ENCODE data around the gene ZSWIM1. TPM values are rescaled to one million over a fixed set of nuclear protein-coding genes. Genes with fewer than 3 reads are reported as not detected.

Gene ZSWIM1
- total and polyA plus RNA-seq, 2 of the 13 experiments (the other 11 are each of a cell fraction or from before 2014, with no cell fraction given), result 9.5 to 11.7 TPM

- TF ChIP-seq MED1 (CRISPR knock-in tag; IDR thresholded peaks at IDR 0.05) (peak; percentile 53), ZNF567 (CRISPR knock-in tag; IDR thresholded peaks at IDR 0.05; ENCODE audit: borderline replicate concordance) (no peak), TCF12 (IDR thresholded peaks at IDR 0.05) (no peak), TCF12 (CRISPR knock-in tag; IDR thresholded peaks at IDR 0.05) (0 out of 2 replicates have a peak, but pooled peaks have one; percentile 18), MTF1 (CRISPR knock-in tag; IDR thresholded peaks at IDR 0.05) (no peak), MXD4 (CRISPR knock-in tag; IDR thresholded peaks at IDR 0.05) (no peak; the same call in 1 of the 2 replicates), ZNF546 (CRISPR knock-in tag; conservative IDR thresholded peaks at IDR 0.05) (no peak), ZNF24 (IDR thresholded peaks at IDR 0.05) (no peak), IKZF4 (CRISPR knock-in tag; IDR thresholded peaks at IDR 0.05; ENCODE audit: borderline replicate concordance, low read depth, not compliant biosample characterization) (no peak), HMG20B (CRISPR knock-in tag; conservative IDR thresholded peaks at IDR 0.05) (no peak; the same call in 1 of the 2 replicates), CCDC6 (CRISPR knock-in tag; IDR thresholded peaks at IDR 0.05) (peak; percentile 74; the same call in 1 of the 2 replicates), ZBTB4 (CRISPR knock-in tag; IDR thresholded peaks at IDR 0.05; ENCODE audit: borderline replicate concordance) (no peak), KDM5A (IDR thresholded peaks at IDR 0.05; ENCODE audit: borderline replicate concordance, low read length) (peak; percentile 68; the same call in 1 of the 2 replicates), ZNF552 (CRISPR knock-in tag; IDR thresholded peaks at IDR 0.05; ENCODE audit: borderline replicate concordance) (no peak; the same call in 1 of the 2 replicates), TBP (CRISPR knock-in tag; IDR thresholded peaks at IDR 0.05) (0 out of 2 replicates have a peak, but pooled peaks have one; percentile 56), U2AF2 (IDR thresholded peaks at IDR 0.05; ENCODE audit: low read depth, low read length) (no peak), CEBPG (CRISPR knock-in tag; IDR thresholded peaks at IDR 0.05) (peak; percentile 92), SOX13 (IDR thresholded peaks at IDR 0.05) (no peak), SOX13 (CRISPR knock-in tag; conservative IDR thresholded peaks at IDR 0.05 in 1 of 2, IDR thresholded peaks at IDR 0.05 in 1 of 2) (peak in 1 of 2 experiments; percentile 73; a peak in 2 of 4 replicates), CBX5 (CRISPR knock-in tag; IDR thresholded peaks at IDR 0.05; ENCODE audit: borderline replicate concordance) (peak; percentile 2; the same call in 1 of the 2 replicates), TFDP2 (CRISPR knock-in tag; IDR thresholded peaks at IDR 0.05) (no peak; the same call in 1 of the 2 replicates), PBX3 (CRISPR knock-in tag; IDR thresholded peaks at IDR 0.05; ENCODE audit: borderline replicate concordance) (no peak), ZNF607 (CRISPR knock-in tag; IDR thresholded peaks at IDR 0.05; ENCODE audit: borderline replicate concordance) (no peak; the same call in 1 of the 2 replicates), SKI (IDR thresholded peaks at IDR 0.05; ENCODE audit: partially characterized antibody) (no peak), SNAPC2 (CRISPR knock-in tag; IDR thresholded peaks at IDR 0.05) (peak; percentile 66; the same call in 1 of the 2 replicates)
Observed at GRCh38 chr20:45833030-45833882, 47.8 kb upstream of the ZSWIM1 start, which contains the start of gene SNX21 (continued).
